Suprapubic skin (tissue), 4 donors: ENCODE measurements around the gene SRMS. TPM values are rescaled to one million over a fixed set of nuclear protein-coding genes. Genes with fewer than 3 reads are reported as not detected.

Source experiments
- DNase-seq, 2 donors: peaks; one replicate each; pipeline ENCODE4 v3.0.0-alpha.2; 2019; ENCODE audit warnings: low spot score in 2 of 2
- H3K27ac ChIP-seq: fragments of 200-600 bp; sonication (generic); one replicate; pipeline ENCODE4 v1.5.1; 2019
- H3K27me3 ChIP-seq: fragments of 200-600 bp; sonication (generic); one replicate; pipeline ENCODE4 v1.5.1; 2019
- H3K36me3 ChIP-seq: fragments of 200-600 bp; sonication (generic); one replicate; pipeline ENCODE4 v1.5.1; 2019
- H3K4me1 ChIP-seq: fragments of 200-600 bp; sonication (generic); one replicate; pipeline ENCODE4 v1.5.1; 2019
- H3K4me3 ChIP-seq: fragments of 200-600 bp; sonication (generic); one replicate; pipeline ENCODE4 v1.5.1; 2019; ENCODE audit warnings: mild to moderate bottlenecking
- H3K9me3 ChIP-seq: fragments of 200-600 bp; sonication (generic); one replicate; pipeline ENCODE4 v1.5.1; 2019
- EP300 ChIP-seq: sonication (generic); formaldehyde crosslinking; IDR thresholded peaks from one replicate; pipeline ENCODE4 v1.6.1; 2017; ENCODE audit warnings: antibody characterized with exemption
- POLR2A ChIP-seq, 2 donors: fragments of 450-650 bp; IDR thresholded peaks; one replicate each; pipeline ENCODE4 v1.6.1; 2017; ENCODE audit warnings: antibody characterized with exemption in 2 of 2, mild to moderate bottlenecking in 2 of 2, moderate library complexity in 2 of 2
- POLR2AphosphoS5 ChIP-seq, 3 donors: sonication (generic); formaldehyde crosslinking; IDR thresholded peaks; one replicate each; pipeline ENCODE4 v1.6.1; 2017; ENCODE audit warnings: antibody characterized with exemption in 3 of 3
- WGBS: methylation state at CpG from one replicate; pipeline ENCODE4 v1.1.5; 2018; 5-methylcytosine and 5-hydroxymethylcytosine counted together
- total RNA-seq, 4 donors: library from RNA; depleted of rRNA; stranded (reverse); fragments of >200 nt; gene quantifications; one replicate each; pipeline ENCODE4 v1.1.0, GENCODE V29; 2016
- TF ChIP-seq, protein P1 (sequence below), 2 donors: fragments of 200-600 bp in 1 of 2; fragments of 450-650 bp in 1 of 2; sonication (generic) in 1 of 2; IDR thresholded peaks; one replicate each; pipeline ENCODE4 v1.5.1; 2016 to 2019; ENCODE audit warnings: antibody characterized with exemption in 2 of 2, mild to moderate bottlenecking in 1 of 2, moderate library complexity in 1 of 2

The SRMS gene
- total RNA-seq, 4 donors from 2014 or later, result 1.3 TPM; not detected in 3

DNA sequence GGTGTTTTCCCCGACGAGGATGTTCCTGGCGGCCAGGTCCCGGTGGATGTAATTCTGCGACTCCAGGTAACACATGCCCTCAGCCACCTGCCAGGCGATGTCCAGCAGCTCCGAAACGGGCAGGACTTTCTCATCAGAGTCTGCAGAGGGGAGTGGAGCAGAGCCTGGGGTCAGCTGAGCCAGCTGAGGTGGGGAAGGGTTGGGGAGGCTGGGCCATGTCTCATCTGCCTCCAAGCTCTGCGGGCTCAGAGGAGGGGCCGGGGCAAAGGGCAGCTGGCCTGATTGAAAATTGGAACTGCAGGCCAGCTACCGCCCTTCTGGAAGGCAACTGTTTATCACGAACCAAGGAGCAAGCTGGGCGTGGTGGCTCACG lies 16.8 kb downstream of the SRMS start:
- WGBS, result 68% methylated on average over 10 of the region's 14 CpGs
- peak in 1 of 2 donors; percentile 54 for DNase-seq
- H3K27me3 ChIP-seq, result peaks cover 7% of the 10 kb centered on the region
- TF ChIP-seq EP300 (no peak), POLR2AphosphoS5 (IDR thresholded peaks at IDR 0.05) (no peak), POLR2A (IDR thresholded peaks at IDR 0.05) (no peak)
- TF ChIP-seq, protein P1, sequence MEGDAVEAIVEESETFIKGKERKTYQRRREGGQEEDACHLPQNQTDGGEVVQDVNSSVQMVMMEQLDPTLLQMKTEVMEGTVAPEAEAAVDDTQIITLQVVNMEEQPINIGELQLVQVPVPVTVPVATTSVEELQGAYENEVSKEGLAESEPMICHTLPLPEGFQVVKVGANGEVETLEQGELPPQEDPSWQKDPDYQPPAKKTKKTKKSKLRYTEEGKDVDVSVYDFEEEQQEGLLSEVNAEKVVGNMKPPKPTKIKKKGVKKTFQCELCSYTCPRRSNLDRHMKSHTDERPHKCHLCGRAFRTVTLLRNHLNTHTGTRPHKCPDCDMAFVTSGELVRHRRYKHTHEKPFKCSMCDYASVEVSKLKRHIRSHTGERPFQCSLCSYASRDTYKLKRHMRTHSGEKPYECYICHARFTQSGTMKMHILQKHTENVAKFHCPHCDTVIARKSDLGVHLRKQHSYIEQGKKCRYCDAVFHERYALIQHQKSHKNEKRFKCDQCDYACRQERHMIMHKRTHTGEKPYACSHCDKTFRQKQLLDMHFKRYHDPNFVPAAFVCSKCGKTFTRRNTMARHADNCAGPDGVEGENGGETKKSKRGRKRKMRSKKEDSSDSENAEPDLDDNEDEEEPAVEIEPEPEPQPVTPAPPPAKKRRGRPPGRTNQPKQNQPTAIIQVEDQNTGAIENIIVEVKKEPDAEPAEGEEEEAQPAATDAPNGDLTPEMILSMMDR (IDR thresholded peaks at IDR 0.05), result no peak
- H3K9me3 ChIP-seq, result no peaks in the 10 kb centered on the region
- peaks cover 25% of the 10 kb centered on the region for H3K4me1 ChIP-seq
- no peaks in the 10 kb centered on the region for H3K36me3 ChIP-seq
- H3K4me3 ChIP-seq, result no peak overlapping the region
- H3K27ac ChIP-seq, result no peak overlapping the region

DNA sequence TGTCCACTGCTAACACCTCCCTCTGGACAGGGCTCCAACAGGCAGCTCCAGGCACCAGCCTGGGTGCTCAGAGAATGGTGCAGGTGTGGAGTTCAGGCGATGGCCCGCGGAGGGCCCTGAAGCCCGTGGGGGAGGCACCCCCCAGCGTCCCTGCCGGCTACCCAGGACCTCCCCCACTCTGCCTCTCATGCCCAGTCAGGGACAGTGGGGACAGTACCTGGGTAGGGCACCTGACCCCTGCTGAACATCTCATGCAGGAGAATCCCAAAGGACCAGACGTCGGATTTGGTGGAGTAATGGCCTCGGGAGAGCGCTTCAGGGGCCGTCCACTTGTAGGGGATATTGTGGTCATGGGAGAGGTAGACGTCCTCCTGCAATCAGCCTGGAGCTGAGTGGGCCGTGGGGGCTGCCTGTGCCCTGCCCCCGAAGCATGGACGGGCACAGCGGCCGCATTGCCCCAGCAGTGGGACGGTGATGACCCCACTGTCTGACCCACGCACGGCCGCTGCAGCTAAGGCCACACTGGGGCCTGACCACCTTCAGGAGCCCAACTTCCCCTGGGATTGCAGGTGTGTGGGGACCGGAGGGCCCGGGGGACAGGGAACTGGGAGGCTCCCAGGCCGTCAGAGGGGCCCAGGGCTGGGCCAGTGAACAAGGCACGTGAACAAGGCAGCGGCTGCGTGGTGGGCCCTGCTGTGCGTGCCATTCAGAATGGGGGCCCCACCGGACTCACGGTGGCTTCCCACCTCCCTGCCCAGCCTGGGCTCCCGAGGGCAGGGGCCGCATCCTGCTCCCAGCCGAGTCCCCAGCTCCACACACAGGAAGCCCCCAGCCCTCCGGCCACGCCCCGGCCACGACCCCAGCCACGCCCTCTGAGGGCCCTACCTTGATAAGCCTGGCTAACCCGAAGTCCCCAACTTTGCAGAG lies 17.4 kb downstream of the SRMS start:
- H3K27me3 ChIP-seq, result peaks cover 3% of the 10 kb centered on the region
- TF ChIP-seq POLR2AphosphoS5 (IDR thresholded peaks at IDR 0.05) (no peak), EP300 (no peak), POLR2A (IDR thresholded peaks at IDR 0.05) (no peak)
- TF ChIP-seq, protein P1 (IDR thresholded peaks at IDR 0.05), result no peak
- H3K27ac ChIP-seq, result no peak overlapping the region
- peaks cover 20% of the 10 kb centered on the region for H3K4me1 ChIP-seq
- H3K9me3 ChIP-seq, result no peaks in the 10 kb centered on the region
- peak in 1 of 2 donors; percentile 64 for DNase-seq
- H3K4me3 ChIP-seq, result no peak overlapping the region
- no peaks in the 10 kb centered on the region for H3K36me3 ChIP-seq
- 78% methylated on average over 13 of the region's 39 CpGs for WGBS

DNA sequence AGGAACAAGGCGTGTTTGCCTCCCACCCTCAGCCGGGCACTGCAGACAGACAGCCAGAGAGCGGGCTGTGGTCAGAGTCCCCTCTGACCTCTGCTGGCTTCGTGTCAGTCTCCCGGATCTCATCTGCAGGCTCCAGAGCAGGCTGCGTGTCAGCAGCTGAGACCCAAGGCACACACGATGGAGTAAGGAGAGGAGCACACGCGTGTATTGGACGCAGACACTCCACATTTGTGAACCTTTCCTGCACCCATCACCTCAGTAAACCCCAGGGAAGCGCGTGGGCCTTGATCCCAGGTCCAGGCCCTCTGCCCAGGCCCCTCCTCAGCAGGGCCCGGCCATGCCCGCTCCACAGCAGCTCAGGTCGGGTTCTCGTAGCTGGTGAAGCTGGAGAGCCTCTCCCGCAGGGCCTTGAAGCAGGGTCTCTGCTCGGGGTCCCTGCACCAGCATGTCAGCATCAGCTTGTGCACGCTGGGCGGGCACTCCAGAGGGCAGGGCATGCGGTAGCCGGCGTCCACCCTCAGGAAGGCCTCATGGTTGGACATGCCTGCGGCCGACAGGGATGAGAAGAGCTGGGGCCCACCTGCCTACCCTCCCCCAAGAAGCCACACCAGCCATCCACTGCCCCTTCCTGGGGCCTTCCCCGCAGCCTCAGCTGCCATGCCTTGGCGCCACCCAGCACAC lies 18.2 kb downstream of the SRMS start:
- Histone ChIP-seq H3K27me3 (peaks cover under 1% of the 10 kb centered on the region), H3K9me3 (no peaks in the 10 kb centered on the region), H3K36me3 (no peaks in the 10 kb centered on the region), H3K27ac (no peak overlapping the region), H3K4me3 (no peak overlapping the region), H3K4me1 (peaks cover 12% of the 10 kb centered on the region)
- peak in 1 of 2 donors; percentile 62 for DNase-seq
- TF ChIP-seq, protein P1 (IDR thresholded peaks at IDR 0.05), result no peak
- WGBS, result 78% methylated on average over 10 of the region's 27 CpGs

DNA sequence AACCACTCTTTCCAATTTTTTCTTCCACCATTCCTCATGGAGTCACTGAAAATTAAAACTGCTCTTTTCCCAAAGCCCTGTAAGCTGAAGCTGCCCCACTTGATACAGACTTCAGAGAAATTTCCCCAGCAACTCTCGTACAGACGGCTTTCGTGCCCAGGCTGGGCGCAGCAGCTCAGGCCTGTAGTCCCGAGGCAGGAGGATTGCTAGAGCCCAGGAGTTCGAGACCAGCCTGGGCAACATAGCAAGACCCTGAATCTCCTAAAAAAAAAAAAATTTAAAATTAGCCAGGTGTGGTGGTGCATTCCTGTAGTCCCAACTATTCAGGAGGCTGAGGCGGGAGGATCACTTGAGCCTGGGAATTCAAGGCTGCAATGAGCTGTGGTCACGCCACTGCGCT lies 20.4 kb downstream of the SRMS start:
- Histone ChIP-seq H3K9me3 (no peaks in the 10 kb centered on the region), H3K4me1 (peaks cover 9% of the 10 kb centered on the region), H3K27ac (no peak overlapping the region), H3K4me3 (no peak overlapping the region), H3K36me3 (peaks cover 15% of the 10 kb centered on the region), H3K27me3 (no peaks in the 10 kb centered on the region)
- TF ChIP-seq POLR2A (IDR thresholded peaks at IDR 0.05), result no peak
- TF ChIP-seq, protein P1 (IDR thresholded peaks at IDR 0.05), result no peak
- TF ChIP-seq POLR2AphosphoS5 (IDR thresholded peaks at IDR 0.05), result no peak
- TF ChIP-seq EP300, result no peak
- DNase-seq, result no peak
- 81% methylated on average over 9 of the region's 9 CpGs for WGBS

DNA sequence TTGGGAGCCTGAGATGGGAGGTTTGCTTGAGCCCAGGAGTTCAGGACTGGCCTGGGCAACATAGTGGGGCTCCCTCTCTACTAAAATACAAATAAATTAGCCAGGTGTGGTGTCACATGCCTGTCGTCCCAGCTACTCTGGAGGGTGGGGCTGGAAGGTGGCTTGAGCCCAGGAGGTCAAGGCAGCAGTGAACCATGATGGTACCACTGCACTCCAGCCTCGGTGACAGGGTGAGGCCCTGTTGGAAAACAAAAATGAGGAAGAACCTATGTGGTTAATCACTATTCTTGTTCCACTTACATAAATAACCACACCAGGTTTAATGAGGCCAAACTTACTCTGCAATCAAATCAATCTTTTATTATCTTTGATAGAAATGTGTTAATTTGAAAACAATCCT lies 21.6 kb downstream of the SRMS start:
- no peak overlapping the region for H3K27ac ChIP-seq
- H3K9me3 ChIP-seq, result no peaks in the 10 kb centered on the region
- no peak for DNase-seq
- H3K4me1 ChIP-seq, result peaks cover 20% of the 10 kb centered on the region
- peaks cover 18% of the 10 kb centered on the region for H3K36me3 ChIP-seq
- no peak for TF ChIP-seq POLR2AphosphoS5 (IDR thresholded peaks at IDR 0.05)
- TF ChIP-seq POLR2A (IDR thresholded peaks at IDR 0.05), result no peak
- no peaks in the 10 kb centered on the region for H3K27me3 ChIP-seq
- H3K4me3 ChIP-seq, result no peak overlapping the region
- 32% methylated on average over 2 of the region's 2 CpGs for WGBS
